Astrocyte (in vitro differentiated cells and primary cell): ENCODE results near the gene OLA1.

Experiments
- CTCF ChIP-seq: IDR thresholded peaks from 2 replicates; pipeline ENCODE4 v1.5.1; 2011; ENCODE audit warnings: low read depth, mild to moderate bottlenecking, inconsistent platforms, low read length, moderate library complexity; ENCODE audit not compliant: insufficient read depth
- EZH2 ChIP-seq: IDR thresholded peaks from 2 replicates; pipeline ENCODE4 v1.6.1; 2012; ENCODE audit warnings: mild to moderate bottlenecking, low read length, inconsistent platforms; ENCODE audit not compliant: insufficient read depth

GRCh38 chr2:174169372-174169771, 79.0 kb downstream of the OLA1 start:
- TF ChIP-seq CTCF: no peak
- TF ChIP-seq EZH2: no peak
